ENCODE data around the gene TEX53. TPM values are rescaled to one million over a fixed set of nuclear protein-coding genes. Genes with fewer than 3 reads are reported as not detected.

TEX53 gene
- total RNA-seq, 1 donor from 2014 or later: not detected

DNA sequence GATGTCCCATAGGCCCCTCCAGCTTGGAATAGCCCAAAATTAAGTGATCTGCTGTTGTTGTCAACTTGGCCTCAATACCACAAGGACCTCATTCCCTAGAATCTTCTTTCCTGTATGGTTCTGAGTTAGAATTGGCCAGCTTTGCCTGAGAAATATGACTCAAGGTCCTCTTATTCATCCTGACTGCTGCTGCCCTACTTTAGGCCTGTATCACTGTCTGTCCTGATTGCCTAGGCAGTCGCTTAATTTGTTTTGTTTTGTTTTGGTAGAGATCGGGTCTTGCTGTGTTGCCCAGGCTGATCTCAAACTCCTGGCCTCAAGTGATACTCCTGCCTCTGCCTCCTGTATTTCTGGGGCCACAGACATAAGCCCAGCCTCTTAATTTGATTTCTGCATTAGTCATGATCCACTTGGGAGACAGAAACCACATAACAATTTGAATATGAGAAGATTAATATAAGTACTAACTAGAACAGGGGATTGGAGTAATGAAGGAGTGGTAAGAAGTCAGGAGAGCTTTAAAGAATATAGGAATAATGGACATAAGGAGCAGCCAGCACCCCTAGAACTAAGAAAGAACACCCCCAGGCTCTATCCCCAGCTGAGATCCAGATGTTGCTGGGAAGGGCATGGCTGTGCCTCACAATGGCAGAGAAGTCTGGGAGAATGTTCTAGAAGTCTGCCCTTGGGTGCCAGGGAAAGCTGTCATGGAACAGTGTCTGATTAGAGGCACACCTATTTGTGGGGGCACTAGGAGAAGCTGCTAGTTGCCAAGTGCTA, 4.6 kb downstream of the TEX53 start:
- no peak for ATAC-seq
- DNase-seq: no peak
- intact Hi-C loops (cut with micrococcal nuclease): loop anchor here (10.0 kb wide), 2 partner anchors 218 to 248 kb away; no protein-coding TSS in a partner anchor

- DNase-seq (no peak), ATAC-seq (no peak)
- intact Hi-C loops (cut with micrococcal nuclease): no loop called here
Observed at GRCh38 chr9:114643896-114644295, 13.7 kb downstream of the TEX53 start.

- intact Hi-C loops (cut with micrococcal nuclease): no loop called here
- ATAC-seq: no peak
- DNase-seq: no peak
Observed at GRCh38 chr9:114643001-114643400, 14.6 kb downstream of the TEX53 start.

DNA sequence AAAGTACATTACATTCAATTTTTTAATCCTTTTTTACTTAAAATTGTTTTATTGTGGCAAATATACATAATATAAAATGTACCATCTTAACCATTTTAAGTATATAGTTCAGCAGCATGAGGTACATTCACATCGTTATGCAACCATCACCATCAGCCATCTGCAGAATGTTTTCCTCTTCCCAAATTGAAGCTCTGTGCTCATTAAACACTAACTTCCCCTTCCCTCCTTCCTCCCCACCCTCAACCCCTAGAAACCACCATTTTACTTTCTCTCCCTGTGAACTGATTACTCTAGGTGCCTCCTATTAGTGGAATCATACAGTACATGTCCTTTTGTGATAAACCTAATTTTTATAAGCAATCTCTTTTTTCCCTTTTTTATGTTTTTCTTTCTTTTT, 15.6 kb downstream of the TEX53 start:
- intact Hi-C loops (cut with micrococcal nuclease): no loop called here
- ATAC-seq (peak; percentile 33), DNase-seq (no peak)

DNA sequence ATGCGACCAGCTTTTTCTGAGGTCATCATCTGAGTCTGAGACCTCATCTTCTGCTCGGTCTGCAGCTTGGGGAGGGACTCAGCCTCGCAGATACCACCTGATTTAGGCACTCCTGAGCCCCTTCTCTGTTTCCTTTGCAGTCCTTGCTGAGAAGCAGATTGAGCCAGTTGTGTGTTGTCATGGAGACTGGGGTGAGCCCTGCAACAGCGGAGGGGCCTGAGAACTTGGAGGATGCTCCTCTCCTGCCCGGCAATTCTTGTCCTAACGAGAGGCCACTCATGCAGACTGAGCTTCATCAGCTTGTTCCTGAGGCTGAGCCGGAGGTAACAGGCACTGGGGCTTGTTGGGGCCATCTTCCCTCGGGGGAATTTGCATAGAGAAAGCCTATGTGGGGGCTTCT, 19.2 kb downstream of the TEX53 start:
- ATAC-seq (no peak), DNase-seq (no peak)
- intact Hi-C loops (cut with micrococcal nuclease): no loop called here

GRCh38 chr9:114634387-114634786, 23.2 kb downstream of the TEX53 start:
- intact Hi-C loops (cut with micrococcal nuclease): no loop called here
- DNase-seq (no peak), ATAC-seq (no peak)

DNA sequence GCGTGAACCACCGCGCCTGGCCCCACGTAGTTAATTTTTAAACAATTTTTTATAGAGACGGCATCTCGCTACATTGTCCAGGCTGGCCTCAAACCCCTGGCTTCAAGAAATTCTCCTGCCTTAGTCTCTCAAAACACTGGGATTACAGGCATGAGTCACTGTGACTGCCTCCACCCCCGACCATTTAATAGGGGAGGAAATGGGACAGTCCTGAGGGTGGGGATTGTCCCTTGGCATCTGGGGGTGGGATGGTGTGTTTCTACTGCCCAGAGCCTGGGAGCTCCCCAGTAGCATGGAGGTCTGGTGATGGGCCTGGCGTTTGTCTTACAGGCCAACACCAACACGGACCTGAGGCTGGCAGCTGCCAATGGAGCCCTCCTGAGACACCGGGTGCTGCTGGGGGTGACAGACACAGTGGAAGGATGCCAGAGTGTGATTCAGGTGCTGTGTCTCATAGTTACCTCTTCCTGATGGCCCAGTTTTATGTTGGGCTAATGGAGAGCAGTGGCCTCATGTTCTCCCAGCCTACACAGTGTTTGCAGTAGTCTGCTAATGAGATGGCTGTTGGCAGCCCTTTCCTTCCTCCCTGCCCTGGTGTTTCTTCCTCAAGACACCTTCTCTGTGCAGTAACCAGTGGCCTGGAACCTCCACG, 24.0 kb downstream of the TEX53 start:
- intact Hi-C loops (cut with micrococcal nuclease): no loop called here
- no peak for DNase-seq
- no peak for ATAC-seq

- DNase-seq (no peak), ATAC-seq (no peak)
- intact Hi-C loops (cut with micrococcal nuclease): no loop called here
Observed at GRCh38 chr9:114631166-114631565, 26.4 kb downstream of the TEX53 start.

DNA sequence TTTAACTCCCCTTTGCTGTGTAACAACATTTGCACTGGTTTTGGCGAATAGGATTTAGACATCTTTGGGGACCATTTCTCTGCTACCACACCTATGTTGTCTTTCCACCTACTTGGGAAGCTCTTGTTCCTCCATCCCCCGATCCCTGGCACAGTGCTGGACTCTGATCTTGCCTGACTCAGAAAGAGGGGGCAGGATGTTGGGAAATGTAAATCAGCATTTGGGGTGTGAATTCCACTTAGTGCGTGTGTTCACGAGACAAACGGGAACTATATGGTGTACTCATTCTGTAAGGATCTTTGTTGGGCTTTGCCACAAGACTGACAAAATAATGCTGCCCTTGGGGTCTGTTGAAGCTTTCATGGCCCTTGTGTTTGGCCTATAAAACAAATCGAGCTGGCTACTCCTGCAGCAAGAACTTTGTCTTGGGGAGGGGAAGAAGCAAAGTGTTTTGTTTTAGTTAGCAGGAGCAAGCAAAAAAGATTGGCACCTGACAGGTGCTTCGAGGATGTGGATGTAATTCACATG, 28.0 kb downstream of the TEX53 start:
- DNase-seq (no peak), ATAC-seq (no peak)
- intact Hi-C loops (cut with micrococcal nuclease): no loop called here

DNA sequence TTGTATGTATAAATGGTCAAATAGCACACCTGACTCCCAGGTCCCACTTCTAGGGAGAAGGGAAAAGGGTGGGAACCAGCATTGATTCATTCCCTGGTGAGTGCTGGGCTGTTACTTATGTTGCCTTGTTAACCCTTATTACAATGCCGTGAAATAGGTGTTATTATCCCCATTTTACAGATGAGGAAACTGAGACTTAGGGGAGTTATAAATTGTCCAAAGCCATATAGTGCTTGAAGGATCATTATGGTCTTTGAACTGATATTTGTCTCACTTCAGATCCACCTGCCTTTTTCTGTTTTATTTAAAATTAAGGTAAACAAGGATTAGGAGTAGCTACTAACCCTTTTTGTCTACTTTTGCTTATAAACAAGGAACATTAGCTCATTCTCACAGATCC, 30.1 kb downstream of the TEX53 start:
- intact Hi-C loops (cut with micrococcal nuclease): no loop called here
- ATAC-seq: no peak
- DNase-seq: no peak

DNA sequence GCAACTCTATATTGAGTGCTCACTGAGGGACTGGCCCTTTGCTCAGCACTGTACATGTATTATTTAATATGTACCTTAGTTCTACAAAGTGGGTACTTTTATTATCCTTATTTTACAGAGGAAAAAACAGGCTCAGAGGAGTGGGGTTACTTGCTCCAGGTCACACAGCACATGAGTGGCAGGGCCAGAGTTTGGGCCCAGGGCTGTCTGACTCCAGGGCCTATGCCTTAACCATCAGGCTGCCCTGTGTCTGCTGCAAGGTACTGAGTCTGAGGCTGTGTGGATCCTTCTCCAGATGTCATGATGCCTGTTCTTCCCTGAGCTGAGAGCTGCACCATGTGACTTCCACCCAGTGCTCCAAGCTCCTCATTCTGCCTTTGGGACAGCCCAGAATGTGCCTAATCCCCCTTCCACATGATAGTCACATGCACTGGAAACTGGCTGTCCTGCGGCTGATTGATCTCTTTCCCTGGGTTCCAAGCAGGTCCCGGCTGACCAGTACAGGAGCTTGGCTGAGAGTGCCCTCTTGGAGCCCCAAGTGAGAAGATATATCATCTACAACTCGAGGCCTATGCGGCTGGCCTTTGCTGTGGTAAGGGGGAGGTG, 31.1 kb downstream of the TEX53 start:
- intact Hi-C loops (cut with micrococcal nuclease): no loop called here
- DNase-seq: no peak
- no peak for ATAC-seq

- no peak for ATAC-seq
- intact Hi-C loops (cut with micrococcal nuclease): no loop called here
Observed at GRCh38 chr9:114624677-114625076, 32.9 kb downstream of the TEX53 start.

GRCh38 chr9:114621975-114622609, 35.5 kb downstream of the TEX53 start:
- DNase-seq (no peak), ATAC-seq (peak; percentile 87)
- intact Hi-C loops (cut with micrococcal nuclease): no loop called here

More at GRCh38 chr9:114624677-114625076, 32.9 kb downstream of the TEX53 start:
- no peak for DNase-seq

- intact Hi-C loops (cut with micrococcal nuclease): no loop called here
- no peak for ATAC-seq
- DNase-seq: no peak
Observed at GRCh38 chr9:114621561-114621960, 36.0 kb downstream of the TEX53 start.

- DNase-seq: peak; percentile 36
- no peak for ATAC-seq
- intact Hi-C loops (cut with micrococcal nuclease): no loop called here
Observed at GRCh38 chr9:114619191-114619761, 38.3 kb downstream of the TEX53 start.

GRCh38 chr9:114616684-114617520, 40.7 kb downstream of the TEX53 start:
- intact Hi-C loops (cut with micrococcal nuclease): no loop called here
- DNase-seq: peak; percentile 80
- peak; percentile 44 for ATAC-seq

- intact Hi-C loops (cut with micrococcal nuclease): no loop called here
- DNase-seq (no peak), ATAC-seq (no peak)
Observed at GRCh38 chr9:114614373-114614772, 43.2 kb downstream of the TEX53 start.

DNA sequence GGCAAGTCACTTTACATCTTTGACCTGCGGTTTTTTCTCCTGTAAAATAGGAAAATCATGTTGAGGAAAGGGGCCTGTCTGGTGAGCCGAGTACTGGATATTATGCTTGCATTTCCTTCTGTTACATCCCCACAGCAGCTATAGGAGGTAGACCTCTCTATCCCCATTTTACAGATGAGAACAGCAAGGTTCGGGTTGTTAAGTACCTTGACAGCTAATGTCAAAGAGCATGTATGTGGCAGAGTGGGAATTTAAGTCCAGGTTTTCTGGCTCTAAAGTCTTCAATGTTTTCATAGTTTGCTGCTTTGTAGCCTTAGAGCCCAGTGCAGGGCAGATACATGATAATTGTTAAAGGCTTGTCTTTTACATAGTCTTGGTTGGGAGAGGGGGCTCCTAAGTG, 43.7 kb downstream of the TEX53 start:
- intact Hi-C loops (cut with micrococcal nuclease): no loop called here
- no peak for DNase-seq
- ATAC-seq: no peak

DNA sequence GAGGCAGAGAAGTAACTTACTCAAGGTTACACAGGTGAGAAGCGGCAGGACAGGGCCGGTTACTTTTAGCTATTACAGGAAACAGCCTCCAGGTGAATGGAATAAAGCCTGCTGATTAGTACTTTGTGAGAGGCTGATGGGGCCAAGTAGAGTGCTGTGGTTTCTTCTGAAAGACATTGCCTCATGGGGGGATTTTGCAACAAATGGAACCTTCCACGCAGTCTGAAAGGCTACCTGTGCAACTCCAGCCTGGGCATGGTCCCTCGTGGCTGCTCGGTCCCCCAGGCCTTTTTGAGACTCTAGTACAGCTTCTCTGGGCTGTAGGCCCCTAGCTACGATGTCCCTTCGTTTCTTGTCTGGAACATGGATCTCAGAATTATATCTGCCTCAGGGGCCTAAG, 44.5 kb downstream of the TEX53 start:
- ATAC-seq: no peak
- intact Hi-C loops (cut with micrococcal nuclease): no loop called here
- DNase-seq: no peak

Data from left ventricle myocardium superior (tissue), 1 donor.